ENCODE data around the gene APOB.
A peak's percentile ranks its signal among the peaks of the same experiment; 100 is the strongest.

APOB gene

GRCh38 chr2:21047141-21048009, 3.5 kb upstream of the APOB start:
- no peak overlapping the region for H3K4me3 ChIP-seq
- H3K27ac ChIP-seq = no peak overlapping the region

- Histone ChIP-seq H3K4me3 (no peak overlapping the region), H3K27ac (no peak overlapping the region)
These were observed 2.6 kb upstream of the APOB start for GRCh38 chr2:21046506-21046905.

- no peak overlapping the region for H3K4me3 ChIP-seq
- no peak overlapping the region for H3K27ac ChIP-seq
These were observed 960 bp upstream of the APOB start for GRCh38 chr2:21044694-21045371.

- H3K27ac ChIP-seq = no peak overlapping the region
- no peak overlapping the region for H3K4me3 ChIP-seq
These were observed 722 bp downstream of the APOB start for GRCh38 chr2:21042958-21043743.

GRCh38 chr2:21042708-21042957, 1.2 kb downstream of the APOB start:
- no peak overlapping the region for H3K4me3 ChIP-seq
- H3K27ac ChIP-seq = no peak overlapping the region

- Histone ChIP-seq H3K4me3 (no peak overlapping the region), H3K27ac (no peak overlapping the region)
These were observed 1.7 kb downstream of the APOB start for GRCh38 chr2:21041943-21042707.

GRCh38 chr2:21041462-21041861, 2.4 kb downstream of the APOB start:
- Histone ChIP-seq H3K4me3 (no peak overlapping the region), H3K27ac (no peak overlapping the region)

GRCh38 chr2:21040468-21041377, 3.1 kb downstream of the APOB start:
- H3K4me3 ChIP-seq = no peak overlapping the region
- H3K27ac ChIP-seq = no peak overlapping the region

- Histone ChIP-seq H3K27ac (no peak overlapping the region), H3K4me3 (no peak overlapping the region)
These were observed 3.9 kb downstream of the APOB start for GRCh38 chr2:21039979-21040467.

- Histone ChIP-seq H3K27ac (no peak overlapping the region), H3K4me3 (no peak overlapping the region)
These were observed 4.8 kb downstream of the APOB start for GRCh38 chr2:21039080-21039556.

GRCh38 chr2:21038403-21039073, 5.3 kb downstream of the APOB start:
- Histone ChIP-seq H3K4me3 (no peak overlapping the region), H3K27ac (no peak overlapping the region)

- Histone ChIP-seq H3K27ac (peak overlapping the region in 1 of 21 experiments; percentile 0), H3K4me3 (no peak overlapping the region)
These were observed 6.2 kb downstream of the APOB start for GRCh38 chr2:21037671-21038108.

- Histone ChIP-seq H3K27ac (no peak overlapping the region), H3K4me3 (no peak overlapping the region)
These were observed 6.9 kb downstream of the APOB start for GRCh38 chr2:21036708-21037670.

- Histone ChIP-seq H3K4me3 (no peak overlapping the region), H3K27ac (no peak overlapping the region)
These were observed 7.7 kb downstream of the APOB start for GRCh38 chr2:21035974-21036707.

GRCh38 chr2:21035282-21035973, 8.4 kb downstream of the APOB start:
- no peak overlapping the region for H3K27ac ChIP-seq
- no peak overlapping the region for H3K4me3 ChIP-seq

GRCh38 chr2:21034972-21035279, 8.9 kb downstream of the APOB start:
- Histone ChIP-seq H3K4me3 (no peak overlapping the region), H3K27ac (no peak overlapping the region)
